Measurements from ENCODE around the gene LYRM4.

Gene LYRM4

DNA sequence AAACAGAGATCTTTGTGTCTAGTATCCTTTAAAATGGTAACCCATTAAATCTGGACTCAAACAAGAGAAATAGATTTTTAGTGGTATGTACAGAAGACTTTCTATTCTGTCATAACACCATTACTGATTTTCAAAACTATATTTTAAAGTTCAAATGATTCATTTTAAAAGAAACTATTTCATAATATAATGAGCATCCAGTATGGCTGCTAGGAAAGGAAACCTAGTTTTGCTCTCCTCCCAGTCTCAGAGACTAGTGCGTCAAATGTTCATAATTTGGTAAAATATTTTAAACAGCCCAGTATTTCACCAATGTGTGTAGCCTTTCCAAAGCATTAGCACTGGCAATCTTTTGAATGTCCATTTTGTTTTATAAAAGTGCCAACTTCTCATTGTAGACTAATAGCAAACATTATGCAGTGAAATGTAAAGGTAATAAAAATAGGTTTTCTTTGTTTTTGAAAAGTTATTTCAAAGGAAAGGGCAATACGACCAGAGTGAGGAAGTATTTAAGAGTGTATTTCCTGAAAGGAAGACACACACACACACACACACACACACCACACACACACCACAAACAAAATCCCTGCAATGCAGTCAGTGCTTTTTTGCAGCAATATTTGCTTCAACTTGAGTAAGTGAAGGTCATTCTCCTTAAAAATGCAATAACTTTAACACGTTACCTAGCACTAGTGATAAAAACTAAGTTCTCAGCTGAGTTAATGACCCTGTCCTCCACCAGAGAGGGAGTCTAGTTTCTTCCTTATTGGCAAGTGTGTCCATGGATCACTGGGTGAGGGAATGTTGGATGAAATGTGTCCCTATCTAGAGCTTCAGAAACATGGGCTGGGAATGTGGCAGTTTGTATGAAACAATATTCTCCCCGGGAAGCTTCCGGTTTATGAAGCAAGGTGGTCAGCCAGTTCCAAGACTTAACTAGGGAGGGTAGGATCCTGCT, 171.0 kb downstream of the LYRM4 start:
- TF ChIP-seq, protein P1, sequence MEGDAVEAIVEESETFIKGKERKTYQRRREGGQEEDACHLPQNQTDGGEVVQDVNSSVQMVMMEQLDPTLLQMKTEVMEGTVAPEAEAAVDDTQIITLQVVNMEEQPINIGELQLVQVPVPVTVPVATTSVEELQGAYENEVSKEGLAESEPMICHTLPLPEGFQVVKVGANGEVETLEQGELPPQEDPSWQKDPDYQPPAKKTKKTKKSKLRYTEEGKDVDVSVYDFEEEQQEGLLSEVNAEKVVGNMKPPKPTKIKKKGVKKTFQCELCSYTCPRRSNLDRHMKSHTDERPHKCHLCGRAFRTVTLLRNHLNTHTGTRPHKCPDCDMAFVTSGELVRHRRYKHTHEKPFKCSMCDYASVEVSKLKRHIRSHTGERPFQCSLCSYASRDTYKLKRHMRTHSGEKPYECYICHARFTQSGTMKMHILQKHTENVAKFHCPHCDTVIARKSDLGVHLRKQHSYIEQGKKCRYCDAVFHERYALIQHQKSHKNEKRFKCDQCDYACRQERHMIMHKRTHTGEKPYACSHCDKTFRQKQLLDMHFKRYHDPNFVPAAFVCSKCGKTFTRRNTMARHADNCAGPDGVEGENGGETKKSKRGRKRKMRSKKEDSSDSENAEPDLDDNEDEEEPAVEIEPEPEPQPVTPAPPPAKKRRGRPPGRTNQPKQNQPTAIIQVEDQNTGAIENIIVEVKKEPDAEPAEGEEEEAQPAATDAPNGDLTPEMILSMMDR (IDR thresholded peaks at IDR 0.05; ENCODE audit: low read depth, low read length): no peak
- in situ Hi-C loops (cut with HindIII; ENCODE audit: low sequenced_read_pairs): no loop called here
- DNase-seq (ENCODE audit: low read depth, low spot score): no peak
- H3K4me3 ChIP-seq (ENCODE audit: low read depth, low read length): no peak overlapping the region

DNA sequence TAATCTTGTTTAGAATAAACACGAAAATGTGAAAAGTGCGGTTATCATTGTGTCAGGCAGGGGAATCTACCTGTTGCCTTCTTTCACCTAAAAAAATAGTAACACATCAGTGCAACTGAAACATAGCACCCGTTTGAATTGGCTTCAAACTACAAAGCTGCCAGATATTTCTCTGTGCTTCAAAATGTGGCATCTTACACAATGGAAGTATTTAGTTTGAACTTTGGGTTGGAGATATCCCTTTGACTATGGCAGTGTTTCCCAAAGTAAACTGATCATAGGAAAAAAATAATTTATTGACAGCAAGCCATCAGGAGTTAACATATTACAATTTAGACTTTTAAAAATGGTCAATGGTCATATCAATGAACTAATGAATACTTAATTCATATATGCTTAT, 172.0 kb downstream of the LYRM4 start:
- in situ Hi-C loops (cut with HindIII; ENCODE audit: low sequenced_read_pairs): no loop called here
- no peak for DNase-seq (ENCODE audit: low read depth, low spot score)

DNA sequence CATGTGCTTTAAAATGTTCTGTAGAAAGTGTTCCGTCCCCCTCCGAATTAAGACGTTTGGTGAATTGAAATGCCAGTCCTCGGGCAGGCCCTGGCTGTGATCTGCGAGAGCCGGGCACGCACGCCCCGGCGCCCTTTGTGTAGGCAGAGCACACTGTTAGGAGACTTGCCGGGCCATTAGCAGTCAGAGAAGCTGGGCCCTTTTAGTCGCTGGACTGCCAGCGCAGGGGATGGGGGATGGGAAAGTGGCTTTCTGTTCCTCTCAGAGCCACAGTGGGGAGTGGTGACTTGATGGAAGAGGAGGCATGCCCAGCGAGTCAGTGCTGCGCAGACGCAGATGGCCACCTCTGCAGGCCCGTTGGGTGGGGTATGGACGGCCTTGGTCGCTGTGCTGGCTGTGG, 173.4 kb downstream of the LYRM4 start:
- TF ChIP-seq, protein P1 (IDR thresholded peaks at IDR 0.05; ENCODE audit: low read depth, low read length): no peak
- in situ Hi-C loops (cut with HindIII; ENCODE audit: low sequenced_read_pairs): no loop called here
- H3K4me3 ChIP-seq (ENCODE audit: low read depth, low read length): no peak overlapping the region

More for the DNA sequence above, 172.0 kb downstream of the LYRM4 start:
- TF ChIP-seq, protein P1 (IDR thresholded peaks at IDR 0.05; ENCODE audit: low read depth, low read length): no peak
- H3K4me3 ChIP-seq (ENCODE audit: low read depth, low read length): no peak overlapping the region

DNA sequence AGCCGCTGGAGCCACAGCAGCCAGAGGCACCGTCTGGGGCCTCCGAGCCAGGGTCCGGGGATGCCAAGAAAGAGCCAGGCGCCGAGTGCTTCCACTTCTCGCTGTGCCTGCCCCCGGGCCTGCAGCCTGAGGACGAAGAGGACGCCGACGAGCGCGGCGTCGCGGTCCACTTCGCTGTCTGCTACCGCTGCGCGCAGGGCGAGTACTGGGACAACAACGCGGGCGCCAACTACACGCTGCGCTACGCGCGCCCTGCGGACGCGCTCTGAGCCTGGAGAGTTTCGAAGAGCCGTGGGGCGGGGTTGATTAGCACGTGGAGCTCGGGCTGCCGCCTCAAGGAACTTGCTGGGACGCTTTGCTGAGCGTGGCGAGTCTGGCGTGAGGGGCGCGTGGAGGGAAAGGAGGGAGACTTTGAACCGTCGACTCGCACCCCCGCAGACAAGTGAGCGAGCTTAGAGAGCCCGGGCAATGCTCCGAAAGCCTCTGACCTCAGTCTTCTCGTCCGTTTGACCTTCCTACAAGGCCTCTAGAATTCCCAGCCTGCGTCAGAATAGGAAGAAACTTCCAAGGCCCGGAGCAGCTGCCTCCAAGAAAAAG, 174.4 kb downstream of the LYRM4 start:
- in situ Hi-C loops (cut with HindIII; ENCODE audit: low sequenced_read_pairs): no loop called here
- TF ChIP-seq, protein P1 (IDR thresholded peaks at IDR 0.05; ENCODE audit: low read depth, low read length): no peak
- no peak for DNase-seq (ENCODE audit: low read depth, low spot score)
- H3K4me3 ChIP-seq (ENCODE audit: low read depth, low read length): no peak overlapping the region

More for the DNA sequence above, 173.4 kb downstream of the LYRM4 start:
- DNase-seq (ENCODE audit: low read depth, low spot score): no peak

DNA sequence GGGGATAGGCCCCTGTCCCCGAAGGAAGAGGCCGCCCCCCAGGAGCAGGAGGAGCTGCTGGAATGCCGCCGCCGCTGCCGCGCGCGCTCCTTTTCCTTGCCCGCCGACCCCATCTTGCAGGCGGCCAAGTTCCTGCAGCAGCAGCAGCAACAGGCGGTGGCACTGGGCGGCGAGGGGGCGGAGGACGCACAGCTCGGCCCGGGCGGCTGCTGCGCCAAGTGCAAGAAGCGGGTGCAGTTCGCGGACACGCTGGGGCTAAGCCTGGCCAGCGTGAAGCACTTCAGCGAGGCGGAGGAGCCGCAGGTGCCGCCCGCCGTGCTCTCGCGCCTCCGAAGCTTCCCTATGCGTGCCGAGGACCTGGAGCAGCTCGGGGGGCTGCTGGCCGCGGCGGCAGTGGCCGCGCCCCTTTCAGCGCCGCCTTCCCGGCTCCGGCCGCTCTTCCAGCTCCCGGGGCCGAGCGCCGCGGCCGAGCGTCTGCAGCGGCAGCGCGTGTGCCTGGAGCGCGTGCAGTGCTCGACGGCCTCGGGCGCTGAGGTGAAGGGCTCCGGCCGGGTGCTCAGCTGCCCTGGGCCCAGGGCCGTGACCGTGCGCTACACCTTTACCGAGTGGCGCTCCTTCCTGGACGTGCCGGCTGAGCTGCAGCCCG, 175.0 kb downstream of the LYRM4 start:
- in situ Hi-C loops (cut with HindIII; ENCODE audit: low sequenced_read_pairs): no loop called here
- TF ChIP-seq, protein P1 (IDR thresholded peaks at IDR 0.05; ENCODE audit: low read depth, low read length): no peak
- H3K4me3 ChIP-seq (ENCODE audit: low read depth, low read length): peak overlapping the region; percentile 48
- DNase-seq (ENCODE audit: low read depth, low spot score): peak; percentile 35

DNA sequence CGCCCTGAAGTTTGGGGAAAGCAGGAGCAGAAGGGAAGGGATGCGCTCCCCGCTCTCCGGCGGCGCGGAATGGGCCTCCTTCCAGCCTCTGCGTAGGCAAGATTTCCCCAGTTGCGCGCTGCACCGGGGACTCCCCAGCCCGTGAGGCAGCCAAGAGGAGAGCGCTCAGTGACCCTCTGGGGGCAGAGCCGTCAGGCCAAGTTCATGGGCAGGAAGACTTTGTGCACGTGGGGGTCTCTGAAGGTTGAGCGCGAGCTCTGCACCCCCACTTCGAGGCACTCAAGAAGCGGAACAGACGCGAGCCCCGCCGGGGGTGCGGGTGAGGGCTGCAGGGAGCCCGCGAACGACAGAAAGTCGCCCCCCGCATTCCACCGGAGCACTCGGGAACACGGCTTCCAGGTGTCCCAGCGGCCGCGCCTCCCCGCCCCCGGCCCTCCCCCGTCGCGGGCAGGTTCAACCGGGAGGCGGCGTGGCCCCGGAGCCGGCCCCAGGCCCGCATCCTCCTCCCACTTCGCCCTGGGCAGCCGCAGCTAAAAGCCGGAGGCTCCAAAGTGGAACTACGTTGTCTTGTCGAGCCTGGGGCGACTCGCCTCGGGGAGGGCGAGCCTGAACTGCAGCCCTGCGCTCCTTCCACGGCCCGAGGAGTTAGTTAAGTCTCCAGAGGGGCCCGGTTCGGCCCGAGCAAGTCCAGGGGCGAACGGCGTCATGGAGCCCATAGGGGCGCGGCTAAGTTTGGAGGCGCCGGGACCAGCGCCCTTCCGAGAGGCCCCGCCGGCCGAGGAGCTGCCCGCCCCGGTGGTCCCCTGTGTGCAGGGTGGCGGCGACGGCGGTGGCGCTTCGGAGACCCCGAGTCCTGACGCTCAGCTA, 175.7 kb downstream of the LYRM4 start, which contains the start of gene PPP1R3G:
Gene PPP1R3G, plus strand, starts transcription at position 561 of the 867 bp plus-strand sequence. Its CDS starts 145 bp downstream, at position 706.
- peak; percentile 66 for DNase-seq (ENCODE audit: low read depth, low spot score)
- in situ Hi-C loops (cut with HindIII; ENCODE audit: low sequenced_read_pairs): no loop called here
- TF ChIP-seq, protein P1 (IDR thresholded peaks at IDR 0.05; ENCODE audit: low read depth, low read length): no peak
- H3K4me3 ChIP-seq (ENCODE audit: low read depth, low read length): peak within 1 kb of the TSS; percentile 48

Measured in astrocyte of the spinal cord (primary cell).